Vagina (tissue), 2 donors: ENCODE results near the gene PTRHD1. TPM values are rescaled to one million over a fixed set of nuclear protein-coding genes. Genes with fewer than 3 reads are reported as not detected.
"Not testable (repeated sequence)": the region's sequence is repeated elsewhere in the genome, so short reads cannot be mapped to it uniquely, and the experiment has no call there.

Experiments
- DNase-seq, 2 donors: peaks; one replicate each; pipeline ENCODE4 v3.0.0-alpha.2; 2017; ENCODE audit errors: extremely low spot score in 2 of 2
- H3K27ac ChIP-seq: fragments of 200-600 bp; sonication (generic); one replicate; pipeline ENCODE4 v1.5.1; 2019
- H3K27me3 ChIP-seq: fragments of 200-600 bp; sonication (generic); one replicate; pipeline ENCODE4 v1.5.1; 2019
- H3K36me3 ChIP-seq, 2 donors: fragments of 200-600 bp; sonication (generic); one replicate each; pipeline ENCODE4 v1.5.1; 2017 to 2019
- H3K4me1 ChIP-seq: fragments of 200-600 bp; sonication (generic); one replicate; pipeline ENCODE4 v1.5.1; 2019
- H3K4me3 ChIP-seq, 2 donors: fragments of 200-600 bp; sonication (generic); 1 replicate in 1 of 2; 2 replicates in 1 of 2; pipeline ENCODE4 v1.5.1; 2016 to 2019
- H3K9me3 ChIP-seq: fragments of 200-600 bp; sonication (generic); one replicate; pipeline ENCODE4 v1.5.1; 2019
- POLR2A ChIP-seq, 2 donors: fragments of 450-650 bp; IDR thresholded peaks; one replicate each; pipeline ENCODE4 v1.6.1; 2017; ENCODE audit warnings: antibody characterized with exemption in 2 of 2, mild to moderate bottlenecking in 2 of 2, moderate library complexity in 2 of 2
- POLR2AphosphoS5 ChIP-seq, 2 donors: sonication (generic); formaldehyde crosslinking; IDR thresholded peaks; one replicate each; pipeline ENCODE4 v1.9.0; 2017; ENCODE audit warnings: antibody characterized with exemption in 2 of 2, mild to moderate bottlenecking in 2 of 2, low read depth in 1 of 2; ENCODE audit not compliant: insufficient read depth in 1 of 2
- intact Hi-C: fragments of 100-400 bp; cut with DNase I; formaldehyde crosslinking; loops from one replicate; pipeline ENCODE4 v1.15.1; 2023
- total RNA-seq: library from RNA; depleted of rRNA; stranded (reverse); fragments of >200 nt; gene quantifications from one replicate; pipeline ENCODE4 v1.2.3, GENCODE V29; 2016
- TF ChIP-seq, protein P1 (sequence below), 3 experiments: fragments of 450-650 bp in 2 of 3; fragments of 200-600 bp in 1 of 3; sonication (generic) in 1 of 3; IDR thresholded peaks; one replicate each; pipeline ENCODE4 v1.5.1; 2017 to 2019; ENCODE audit warnings: antibody characterized with exemption in 3 of 3, mild to moderate bottlenecking in 2 of 3, moderate library complexity in 2 of 3

PTRHD1 gene
- total RNA-seq, 1 donor from 2014 or later = 17.2 TPM

DNA sequence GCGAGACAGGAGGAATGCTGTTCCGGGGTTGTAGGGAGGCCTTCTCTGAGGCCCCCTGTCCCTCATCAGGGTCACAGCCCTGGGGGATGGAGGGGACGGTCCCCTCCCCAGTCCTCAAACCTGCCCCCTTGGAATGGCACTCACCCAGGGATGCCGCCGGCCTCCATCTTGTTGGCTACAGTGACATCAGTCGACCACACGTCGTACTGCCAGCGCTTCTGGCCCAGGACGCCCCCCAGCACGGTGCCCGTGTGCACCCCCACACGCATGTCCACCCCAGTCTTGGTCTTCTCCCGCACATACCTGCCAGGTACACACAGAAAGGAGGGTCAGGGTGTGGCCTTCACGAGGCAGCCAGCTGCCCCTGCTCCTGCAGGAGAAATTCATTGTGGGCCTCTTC, 46.5 kb upstream of the PTRHD1 start:
- no peak for DNase-seq
- Histone ChIP-seq H3K36me3 (peaks cover 3 to 23% of the 10 kb centered on the region in 2 donors), H3K4me1 (no peaks in the 10 kb centered on the region), H3K27ac (no peak overlapping the region), H3K4me3 (no peak overlapping the region), H3K27me3 (no peaks in the 10 kb centered on the region), H3K9me3 (no peaks in the 10 kb centered on the region)
- intact Hi-C loops = no loop called here
- TF ChIP-seq POLR2A (IDR thresholded peaks at IDR 0.05) (no peak), POLR2AphosphoS5 (IDR thresholded peaks at IDR 0.05; ENCODE audit: insufficient read depth in 1 of 2, low read depth in 1 of 2) (no peak)
- TF ChIP-seq, protein P1, sequence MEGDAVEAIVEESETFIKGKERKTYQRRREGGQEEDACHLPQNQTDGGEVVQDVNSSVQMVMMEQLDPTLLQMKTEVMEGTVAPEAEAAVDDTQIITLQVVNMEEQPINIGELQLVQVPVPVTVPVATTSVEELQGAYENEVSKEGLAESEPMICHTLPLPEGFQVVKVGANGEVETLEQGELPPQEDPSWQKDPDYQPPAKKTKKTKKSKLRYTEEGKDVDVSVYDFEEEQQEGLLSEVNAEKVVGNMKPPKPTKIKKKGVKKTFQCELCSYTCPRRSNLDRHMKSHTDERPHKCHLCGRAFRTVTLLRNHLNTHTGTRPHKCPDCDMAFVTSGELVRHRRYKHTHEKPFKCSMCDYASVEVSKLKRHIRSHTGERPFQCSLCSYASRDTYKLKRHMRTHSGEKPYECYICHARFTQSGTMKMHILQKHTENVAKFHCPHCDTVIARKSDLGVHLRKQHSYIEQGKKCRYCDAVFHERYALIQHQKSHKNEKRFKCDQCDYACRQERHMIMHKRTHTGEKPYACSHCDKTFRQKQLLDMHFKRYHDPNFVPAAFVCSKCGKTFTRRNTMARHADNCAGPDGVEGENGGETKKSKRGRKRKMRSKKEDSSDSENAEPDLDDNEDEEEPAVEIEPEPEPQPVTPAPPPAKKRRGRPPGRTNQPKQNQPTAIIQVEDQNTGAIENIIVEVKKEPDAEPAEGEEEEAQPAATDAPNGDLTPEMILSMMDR (IDR thresholded peaks at IDR 0.05) = no peak

DNA sequence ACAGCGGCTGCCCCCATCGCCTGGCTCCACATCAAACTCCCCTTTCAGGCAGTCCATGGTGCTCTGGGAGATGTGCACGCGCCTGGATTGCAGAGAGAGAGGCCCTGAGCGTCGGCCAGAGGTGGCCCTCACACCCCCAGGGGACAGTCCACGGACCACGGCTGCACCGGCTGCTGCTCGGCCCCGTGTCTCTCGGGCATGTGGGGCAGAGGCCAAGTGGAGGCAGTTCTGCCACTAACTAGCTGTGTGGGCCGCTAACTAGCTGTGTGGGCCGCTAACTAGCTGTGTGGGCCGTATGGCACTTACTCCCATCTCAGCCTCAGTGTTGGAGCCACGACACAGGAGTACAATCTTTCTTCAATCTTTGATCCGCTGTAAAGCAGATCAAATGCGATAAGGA, 45.4 kb upstream of the PTRHD1 start:
- Histone ChIP-seq H3K27me3 (no peaks in the 10 kb centered on the region), H3K4me1 (no peaks in the 10 kb centered on the region), H3K36me3 (peaks cover 3 to 31% of the 10 kb centered on the region in 2 donors), H3K4me3 (no peak overlapping the region), H3K9me3 (no peaks in the 10 kb centered on the region), H3K27ac (no peak overlapping the region)
- TF ChIP-seq POLR2A (IDR thresholded peaks at IDR 0.05) (no peak), POLR2AphosphoS5 (IDR thresholded peaks at IDR 0.05; ENCODE audit: insufficient read depth in 1 of 2, low read depth in 1 of 2) (no peak)
- TF ChIP-seq, protein P1 (IDR thresholded peaks at IDR 0.05) = no peak
- intact Hi-C loops = no loop called here
- no peak for DNase-seq

DNA sequence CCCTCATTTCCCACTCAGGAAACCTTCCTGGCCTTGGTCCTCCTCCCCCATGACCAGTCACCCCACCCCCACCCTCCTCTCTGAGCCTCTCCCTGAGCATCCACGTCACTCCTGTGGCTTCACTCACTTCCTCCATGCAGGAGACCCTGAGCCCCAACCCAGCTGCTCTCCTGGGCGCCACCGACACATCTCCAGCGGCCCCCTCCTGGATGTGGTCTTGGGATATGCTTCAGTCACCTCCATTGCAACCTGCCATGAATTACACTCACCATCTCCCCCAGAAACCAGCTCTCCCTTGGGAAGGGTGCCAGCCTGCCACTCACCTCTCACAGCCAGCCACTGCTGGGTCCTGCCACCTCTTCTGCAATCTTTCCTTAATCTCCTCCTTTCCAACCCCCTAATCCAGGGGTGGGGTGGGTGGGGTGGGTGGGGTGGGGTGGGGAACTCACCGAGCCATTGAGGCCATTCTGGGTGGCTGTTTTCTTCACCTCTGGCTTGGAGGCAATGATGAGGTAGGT, 44.9 kb upstream of the PTRHD1 start:
- intact Hi-C loops = no loop called here

DNA sequence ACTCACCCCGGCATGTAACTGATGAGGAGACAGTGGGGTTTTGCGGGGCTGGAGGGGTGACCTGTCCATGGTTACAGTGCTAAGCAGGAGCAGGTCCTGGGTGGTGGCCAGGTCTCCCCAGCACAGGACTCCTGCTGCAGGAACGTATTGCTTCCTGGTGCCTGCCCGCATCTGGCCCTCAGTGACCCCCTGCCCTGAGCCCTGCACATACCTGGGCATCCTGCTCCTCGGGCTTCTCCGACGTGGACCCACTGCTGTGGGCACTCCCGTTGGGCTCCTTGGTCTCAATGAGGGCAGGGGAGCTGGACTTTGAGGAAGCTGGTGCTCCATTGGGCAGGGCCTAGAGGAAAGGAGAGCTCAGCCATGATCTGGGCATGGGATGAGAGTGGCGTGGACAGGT, 43.5 kb upstream of the PTRHD1 start:
- H3K4me1 ChIP-seq = no peaks in the 10 kb centered on the region
- DNase-seq = no peak
- H3K36me3 ChIP-seq = peaks cover 3 to 30% of the 10 kb centered on the region in 2 donors
- H3K9me3 ChIP-seq = no peaks in the 10 kb centered on the region
- TF ChIP-seq, protein P1 (IDR thresholded peaks at IDR 0.05) = no peak
- TF ChIP-seq POLR2A (IDR thresholded peaks at IDR 0.05) = no peak
- no peak for TF ChIP-seq POLR2AphosphoS5 (IDR thresholded peaks at IDR 0.05; ENCODE audit: insufficient read depth in 1 of 2, low read depth in 1 of 2)
- H3K27me3 ChIP-seq = no peaks in the 10 kb centered on the region
- no peak overlapping the region for H3K27ac ChIP-seq
- intact Hi-C loops = no loop called here
- no peak overlapping the region for H3K4me3 ChIP-seq

More for the DNA sequence above, 44.9 kb upstream of the PTRHD1 start:
- Histone ChIP-seq H3K4me3 (no peak overlapping the region), H3K27me3 (no peaks in the 10 kb centered on the region), H3K4me1 (no peaks in the 10 kb centered on the region), H3K27ac (no peak overlapping the region), H3K36me3 (peaks cover 3 to 31% of the 10 kb centered on the region in 2 donors), H3K9me3 (no peaks in the 10 kb centered on the region)
- DNase-seq = no peak
- TF ChIP-seq, protein P1 (IDR thresholded peaks at IDR 0.05) = no peak
- TF ChIP-seq POLR2AphosphoS5 (IDR thresholded peaks at IDR 0.05; ENCODE audit: insufficient read depth in 1 of 2, low read depth in 1 of 2) (no peak), POLR2A (IDR thresholded peaks at IDR 0.05) (no peak)

DNA sequence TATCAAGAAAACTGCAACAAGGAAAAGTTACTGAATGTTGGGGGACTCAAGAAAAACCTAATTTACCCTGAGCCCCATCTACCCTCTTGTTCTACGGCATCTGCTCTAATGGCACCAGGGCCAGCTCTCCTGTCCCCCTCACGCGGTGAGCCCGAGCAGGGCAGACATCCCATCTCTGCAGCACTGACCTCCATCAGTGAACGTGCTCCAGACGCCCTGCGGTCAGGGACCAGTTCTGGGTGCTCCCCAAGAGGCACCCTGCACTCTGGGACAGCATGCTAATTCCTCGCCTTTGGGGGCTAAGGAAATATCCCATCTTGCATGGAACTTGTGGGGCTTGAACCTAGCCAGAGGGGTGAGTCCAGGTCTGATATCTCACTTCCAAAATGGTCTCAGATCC, 43.0 kb upstream of the PTRHD1 start:
- no peak overlapping the region for H3K27ac ChIP-seq
- no peak for DNase-seq
- H3K4me1 ChIP-seq = no peaks in the 10 kb centered on the region
- peaks cover 3 to 27% of the 10 kb centered on the region in 2 donors for H3K36me3 ChIP-seq
- TF ChIP-seq POLR2A (IDR thresholded peaks at IDR 0.05) (no peak), POLR2AphosphoS5 (IDR thresholded peaks at IDR 0.05; ENCODE audit: insufficient read depth in 1 of 2, low read depth in 1 of 2) (no peak)
- TF ChIP-seq, protein P1 (IDR thresholded peaks at IDR 0.05) = no peak
- intact Hi-C loops = no loop called here
- H3K27me3 ChIP-seq = no peaks in the 10 kb centered on the region
- H3K9me3 ChIP-seq = no peaks in the 10 kb centered on the region
- no peak overlapping the region for H3K4me3 ChIP-seq

DNA sequence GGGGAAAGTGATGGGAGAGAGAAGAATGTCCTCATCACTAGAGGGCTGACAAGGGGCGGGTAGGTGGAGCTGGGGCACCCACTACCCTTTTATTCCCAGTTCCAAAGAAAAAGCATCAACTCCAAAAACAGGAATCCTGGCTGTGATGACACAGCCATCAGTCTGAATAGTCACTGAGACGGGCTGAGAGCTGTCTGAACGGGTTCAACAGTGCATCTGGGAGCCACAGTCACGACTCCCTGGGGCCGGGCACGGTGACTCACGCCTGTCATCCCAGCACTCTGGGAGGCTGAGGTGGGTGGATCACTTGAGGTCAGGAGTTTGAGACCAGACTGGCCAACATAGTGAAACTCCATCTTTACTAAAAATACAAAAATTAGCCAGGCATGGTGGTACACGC, 42.2 kb upstream of the PTRHD1 start:
- H3K9me3 ChIP-seq, H3K27ac ChIP-seq, intact Hi-C loops, H3K27me3 ChIP-seq, DNase-seq, H3K4me3 ChIP-seq, H3K4me1 ChIP-seq: not testable (repeated sequence)
- H3K36me3 ChIP-seq = peaks cover 3 to 31% of the 10 kb centered on the region in 2 donors
